Ectodermal cell (in vitro differentiated cells): Measurements from ENCODE around the gene RLN1.

Source experiments
- H3K27ac ChIP-seq: 2 replicates; pipeline ENCODE4 v1.7.0; 2013; ENCODE audit warnings: mild to moderate bottlenecking, low read depth, low read length; ENCODE audit not compliant: insufficient read depth, poor library complexity, severe bottlenecking
- H3K27me3 ChIP-seq: 2 replicates; pipeline ENCODE4 v1.7.0; 2013; ENCODE audit warnings: mild to moderate bottlenecking, low read length; ENCODE audit not compliant: insufficient read depth, control insufficient read depth, poor library complexity, severe bottlenecking
- H3K36me3 ChIP-seq: one replicate; pipeline ENCODE4 v1.7.0; 2013; ENCODE audit warnings: low read length; ENCODE audit not compliant: control insufficient read depth, insufficient read depth
- H3K4me1 ChIP-seq: one replicate; pipeline ENCODE4 v1.7.0; 2013; ENCODE audit warnings: low read length; ENCODE audit not compliant: control insufficient read depth, insufficient read depth
- H3K4me3 ChIP-seq: 2 replicates; pipeline ENCODE4 v1.7.0; 2013; ENCODE audit warnings: low read depth, low read length, control low read depth; ENCODE audit not compliant: insufficient read depth
- H3K9me3 ChIP-seq: 2 replicates; pipeline ENCODE4 v1.7.0; 2013; ENCODE audit warnings: mild to moderate bottlenecking, low read length, moderate library complexity; ENCODE audit not compliant: control insufficient read depth

RLN1 gene

DNA sequence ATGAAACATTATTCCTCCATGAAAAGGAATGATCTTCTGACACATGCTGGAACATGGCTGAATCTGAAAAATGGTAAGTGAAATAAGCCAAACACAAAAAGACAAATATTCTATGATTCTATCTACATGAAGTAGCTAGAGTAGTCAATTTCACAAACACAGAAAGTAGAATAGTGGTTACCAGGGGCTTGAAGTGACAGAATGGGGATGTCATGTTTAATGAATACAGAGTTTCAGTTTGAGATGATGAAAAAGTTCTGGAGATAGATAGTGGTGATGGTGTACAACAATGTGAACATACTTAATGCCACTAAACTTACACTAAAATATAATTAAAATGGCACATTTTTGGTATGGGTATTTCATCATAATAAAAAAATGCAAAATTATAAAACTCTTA, 53.4 kb downstream of the RLN1 start:
- Histone ChIP-seq H3K4me1 (no peaks in the 10 kb centered on the region), H3K36me3 (no peaks in the 10 kb centered on the region), H3K27me3 (no peaks in the 10 kb centered on the region), H3K9me3 (no peaks in the 10 kb centered on the region), H3K4me3 (no peak overlapping the region), H3K27ac (no peak overlapping the region)
